ENCODE results near the gene QRFP.

DNA sequence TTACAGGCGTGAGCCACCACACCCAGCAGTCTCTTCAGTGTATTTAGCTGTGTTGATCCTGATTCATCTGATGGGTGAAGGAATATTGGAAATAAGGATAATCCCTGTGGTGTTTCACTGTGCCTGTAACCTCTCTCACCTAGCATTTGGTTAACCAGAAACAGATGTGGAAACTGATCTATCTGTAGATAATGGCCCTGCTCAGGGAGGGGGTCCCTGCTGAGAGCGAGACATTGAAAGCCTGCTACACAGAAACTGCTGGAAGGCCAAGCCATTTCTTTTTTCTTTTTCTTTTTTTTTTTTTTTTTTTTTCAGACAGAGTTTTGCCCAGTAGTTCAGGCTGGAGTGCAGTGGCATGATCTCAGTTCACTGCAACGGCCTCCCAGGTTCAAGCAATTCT, 28.4 kb downstream of the QRFP start:
- TF ChIP-seq EZH2 (IDR thresholded peaks at IDR 0.05; ENCODE audit: low read length, missing control alignments), result no peak
- TF ChIP-seq, protein P1, sequence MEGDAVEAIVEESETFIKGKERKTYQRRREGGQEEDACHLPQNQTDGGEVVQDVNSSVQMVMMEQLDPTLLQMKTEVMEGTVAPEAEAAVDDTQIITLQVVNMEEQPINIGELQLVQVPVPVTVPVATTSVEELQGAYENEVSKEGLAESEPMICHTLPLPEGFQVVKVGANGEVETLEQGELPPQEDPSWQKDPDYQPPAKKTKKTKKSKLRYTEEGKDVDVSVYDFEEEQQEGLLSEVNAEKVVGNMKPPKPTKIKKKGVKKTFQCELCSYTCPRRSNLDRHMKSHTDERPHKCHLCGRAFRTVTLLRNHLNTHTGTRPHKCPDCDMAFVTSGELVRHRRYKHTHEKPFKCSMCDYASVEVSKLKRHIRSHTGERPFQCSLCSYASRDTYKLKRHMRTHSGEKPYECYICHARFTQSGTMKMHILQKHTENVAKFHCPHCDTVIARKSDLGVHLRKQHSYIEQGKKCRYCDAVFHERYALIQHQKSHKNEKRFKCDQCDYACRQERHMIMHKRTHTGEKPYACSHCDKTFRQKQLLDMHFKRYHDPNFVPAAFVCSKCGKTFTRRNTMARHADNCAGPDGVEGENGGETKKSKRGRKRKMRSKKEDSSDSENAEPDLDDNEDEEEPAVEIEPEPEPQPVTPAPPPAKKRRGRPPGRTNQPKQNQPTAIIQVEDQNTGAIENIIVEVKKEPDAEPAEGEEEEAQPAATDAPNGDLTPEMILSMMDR (conservative IDR thresholded peaks at IDR 0.05 in 1 of 2, IDR thresholded peaks at IDR 0.05 in 1 of 2; ENCODE audit: low read depth in 1 of 2, low read length in 2 of 2), result no peak

Data from fibroblast of lung (primary cell).